ENCODE data around the gene C5orf15.

- TF ChIP-seq, protein P1, sequence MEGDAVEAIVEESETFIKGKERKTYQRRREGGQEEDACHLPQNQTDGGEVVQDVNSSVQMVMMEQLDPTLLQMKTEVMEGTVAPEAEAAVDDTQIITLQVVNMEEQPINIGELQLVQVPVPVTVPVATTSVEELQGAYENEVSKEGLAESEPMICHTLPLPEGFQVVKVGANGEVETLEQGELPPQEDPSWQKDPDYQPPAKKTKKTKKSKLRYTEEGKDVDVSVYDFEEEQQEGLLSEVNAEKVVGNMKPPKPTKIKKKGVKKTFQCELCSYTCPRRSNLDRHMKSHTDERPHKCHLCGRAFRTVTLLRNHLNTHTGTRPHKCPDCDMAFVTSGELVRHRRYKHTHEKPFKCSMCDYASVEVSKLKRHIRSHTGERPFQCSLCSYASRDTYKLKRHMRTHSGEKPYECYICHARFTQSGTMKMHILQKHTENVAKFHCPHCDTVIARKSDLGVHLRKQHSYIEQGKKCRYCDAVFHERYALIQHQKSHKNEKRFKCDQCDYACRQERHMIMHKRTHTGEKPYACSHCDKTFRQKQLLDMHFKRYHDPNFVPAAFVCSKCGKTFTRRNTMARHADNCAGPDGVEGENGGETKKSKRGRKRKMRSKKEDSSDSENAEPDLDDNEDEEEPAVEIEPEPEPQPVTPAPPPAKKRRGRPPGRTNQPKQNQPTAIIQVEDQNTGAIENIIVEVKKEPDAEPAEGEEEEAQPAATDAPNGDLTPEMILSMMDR (IDR thresholded peaks at IDR 0.05), result no peak
- no peak for TF ChIP-seq POLR2A (IDR thresholded peaks at IDR 0.05)
These were observed 2.0 kb upstream of the C5orf15 start for GRCh38 chr5:133970325-133970909.

Data from lower leg skin (tissue), 3 donors.